ENCODE results near the gene ACTR8. TPM values are rescaled to one million over a fixed set of nuclear protein-coding genes. Genes with fewer than 3 reads are reported as not detected.
"Not testable (repeated sequence)": the region's sequence is repeated elsewhere in the genome, so short reads cannot be mapped to it uniquely, and the experiment has no call there.

The ACTR8 gene, protein sequence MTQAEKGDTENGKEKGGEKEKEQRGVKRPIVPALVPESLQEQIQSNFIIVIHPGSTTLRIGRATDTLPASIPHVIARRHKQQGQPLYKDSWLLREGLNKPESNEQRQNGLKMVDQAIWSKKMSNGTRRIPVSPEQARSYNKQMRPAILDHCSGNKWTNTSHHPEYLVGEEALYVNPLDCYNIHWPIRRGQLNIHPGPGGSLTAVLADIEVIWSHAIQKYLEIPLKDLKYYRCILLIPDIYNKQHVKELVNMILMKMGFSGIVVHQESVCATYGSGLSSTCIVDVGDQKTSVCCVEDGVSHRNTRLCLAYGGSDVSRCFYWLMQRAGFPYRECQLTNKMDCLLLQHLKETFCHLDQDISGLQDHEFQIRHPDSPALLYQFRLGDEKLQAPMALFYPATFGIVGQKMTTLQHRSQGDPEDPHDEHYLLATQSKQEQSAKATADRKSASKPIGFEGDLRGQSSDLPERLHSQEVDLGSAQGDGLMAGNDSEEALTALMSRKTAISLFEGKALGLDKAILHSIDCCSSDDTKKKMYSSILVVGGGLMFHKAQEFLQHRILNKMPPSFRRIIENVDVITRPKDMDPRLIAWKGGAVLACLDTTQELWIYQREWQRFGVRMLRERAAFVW
- polyA plus RNA-seq (ENCODE audit: insufficient read length in 3 of 3): 10 to 100 TPM; 40.7 to 42.6 (median 41.7) TPM
- long read RNA-seq, donor 1, partial matches to known transcripts: 6 of 8 reads
- long read RNA-seq, donor 1, other reads (novel, unspliced or antisense): 0 of 8 reads
- long read RNA-seq, donor 2, partial matches to known transcripts: 0 of 4 reads
- long read RNA-seq, donor 2, other reads (novel, unspliced or antisense): 0 of 4 reads
- long read RNA-seq, donor 3, transcript ACTR8-201 (13 exons, 3,629 nt): major isoform, 7 of 7 reads
- long read RNA-seq, donor 3, partial matches to known transcripts: 0 of 7 reads
- long read RNA-seq, donor 3, other reads (novel, unspliced or antisense): 0 of 7 reads
- long read RNA-seq, donor 4, partial matches to known transcripts: 0 of 2 reads
- long read RNA-seq, donor 4, other reads (novel, unspliced or antisense): 0 of 2 reads
- long read RNA-seq, donor 5: 0 reads
- long read RNA-seq, donor 6, transcript ACTR8-201 (13 exons, 3,629 nt): major isoform, 7 of 14 reads
- long read RNA-seq, donor 6, partial matches to known transcripts: 6 of 14 reads
- long read RNA-seq, donor 6, other reads (novel, unspliced or antisense): 0 of 14 reads
- long read RNA-seq, donor 7, transcript ACTR8-201 (13 exons, 3,629 nt): major isoform, 7 of 8 reads
- long read RNA-seq, donor 7, partial matches to known transcripts: 0 of 8 reads
- long read RNA-seq, donor 7, other reads (novel, unspliced or antisense): 0 of 8 reads
- long read RNA-seq, donor 8, transcript ACTR8-201 (13 exons, 3,629 nt): major isoform, 8 of 18 reads
- long read RNA-seq, donor 8, partial matches to known transcripts: 9 of 18 reads
- long read RNA-seq, donor 8, other reads (novel, unspliced or antisense): 0 of 18 reads
- long read RNA-seq, donor 9, transcript ACTR8-201 (13 exons, 3,629 nt): major isoform, 5 of 5 reads
- long read RNA-seq, donor 9, partial matches to known transcripts: 0 of 5 reads
- long read RNA-seq, donor 9, other reads (novel, unspliced or antisense): 0 of 5 reads
- long read RNA-seq, donor 10, partial matches to known transcripts: 0 of 5 reads
- long read RNA-seq, donor 10, other reads (novel, unspliced or antisense): 0 of 5 reads
- long read RNA-seq, donor 11, partial matches to known transcripts: 0 of 5 reads
- long read RNA-seq, donor 11, other reads (novel, unspliced or antisense): 0 of 5 reads
- long read RNA-seq, donor 12, partial matches to known transcripts: 0 of 2 reads
- long read RNA-seq, donor 12, other reads (novel, unspliced or antisense): 0 of 2 reads
- long read RNA-seq, donor 13, partial matches to known transcripts: 0 of 3 reads
- long read RNA-seq, donor 13, other reads (novel, unspliced or antisense): 0 of 3 reads
- long read RNA-seq, donor 14, partial matches to known transcripts: 0 of 2 reads
- long read RNA-seq, donor 14, other reads (novel, unspliced or antisense): 0 of 2 reads
- long read RNA-seq, donor 15, partial matches to known transcripts: 0 of 6 reads
- long read RNA-seq, donor 15, other reads (novel, unspliced or antisense): 0 of 6 reads
- long read RNA-seq, donor 16, transcript ACTR8-201 (13 exons, 3,629 nt): major isoform, 16 of 19 reads
- long read RNA-seq, donor 16, partial matches to known transcripts: 0 of 19 reads
- long read RNA-seq, donor 16, other reads (novel, unspliced or antisense): 0 of 19 reads

DNA sequence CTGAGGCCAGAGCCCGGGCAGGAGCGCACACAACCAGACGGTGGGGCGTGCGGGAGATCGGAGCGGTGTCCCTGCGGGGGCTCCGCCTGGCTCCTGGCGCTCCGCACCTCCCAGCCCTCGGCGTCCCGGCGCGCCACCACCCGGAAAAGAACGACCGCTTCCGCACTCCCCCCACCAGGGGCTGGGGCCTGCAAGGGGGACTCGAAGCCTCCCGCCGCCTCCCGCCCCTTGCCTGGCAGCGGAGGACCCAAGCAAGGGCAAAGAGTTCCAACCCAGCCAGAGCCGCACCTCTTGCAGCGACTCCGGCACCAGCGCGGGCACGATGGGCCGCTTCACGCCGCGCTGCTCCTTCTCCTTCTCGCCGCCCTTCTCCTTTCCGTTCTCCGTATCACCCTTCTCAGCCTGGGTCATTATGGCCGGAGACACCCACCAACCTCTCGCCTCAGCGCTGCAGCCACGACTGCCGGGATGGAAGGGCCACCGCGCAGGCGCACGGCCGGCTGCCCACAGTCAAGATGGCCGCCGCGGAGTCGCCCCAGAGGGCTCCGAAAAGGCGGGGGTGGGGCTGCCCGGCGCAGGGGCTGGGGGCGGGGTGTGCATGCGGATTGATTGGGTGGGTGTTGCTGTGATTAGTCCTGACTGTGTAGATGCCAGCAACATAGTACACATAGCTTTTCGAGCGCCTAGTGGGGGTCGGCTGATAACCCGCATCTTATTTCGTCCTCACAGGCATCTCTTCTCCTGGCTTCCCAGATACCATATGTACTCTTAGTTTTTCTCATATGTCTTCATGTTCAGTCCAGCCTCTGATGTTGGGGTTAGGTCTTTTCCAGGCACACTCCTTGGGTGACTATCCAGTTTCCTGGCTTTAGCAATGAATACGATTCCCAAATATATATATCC is at the start of gene ACTR8:
Gene ACTR8, minus strand, starts transcription at position 462 of the 903 bp plus-strand sequence. Its CDS starts 51 bp downstream, at position 411.
- DNase-seq (ENCODE audit: extremely low read depth in 1 of 11, low read depth in 9 of 11, low spot score in 4 of 11): peak; percentile 69 to 85 (median 79)

GRCh38 chr3:53927208-53927872 is 45.4 kb upstream of the ACTR8 start:
- not testable (repeated sequence) for DNase-seq (ENCODE audit: extremely low read depth in 1 of 11, low read depth in 9 of 11, low spot score in 4 of 11)

GRCh38 chr3:53921296-53921695 is 39.3 kb upstream of the ACTR8 start:
- no peak for DNase-seq (ENCODE audit: extremely low read depth in 1 of 11, low read depth in 9 of 11, low spot score in 4 of 11)

- no peak for DNase-seq (ENCODE audit: extremely low read depth in 1 of 11, low read depth in 9 of 11, low spot score in 4 of 11)
Observed at GRCh38 chr3:53919741-53920140, 37.8 kb upstream of the ACTR8 start.

- DNase-seq (ENCODE audit: extremely low read depth in 1 of 11, low read depth in 9 of 11, low spot score in 4 of 11): no peak
Observed at GRCh38 chr3:53913401-53913800, 31.4 kb upstream of the ACTR8 start.

- DNase-seq (ENCODE audit: extremely low read depth in 1 of 11, low read depth in 9 of 11, low spot score in 4 of 11): no peak
Observed at GRCh38 chr3:53902711-53903110, 20.8 kb upstream of the ACTR8 start.

DNA sequence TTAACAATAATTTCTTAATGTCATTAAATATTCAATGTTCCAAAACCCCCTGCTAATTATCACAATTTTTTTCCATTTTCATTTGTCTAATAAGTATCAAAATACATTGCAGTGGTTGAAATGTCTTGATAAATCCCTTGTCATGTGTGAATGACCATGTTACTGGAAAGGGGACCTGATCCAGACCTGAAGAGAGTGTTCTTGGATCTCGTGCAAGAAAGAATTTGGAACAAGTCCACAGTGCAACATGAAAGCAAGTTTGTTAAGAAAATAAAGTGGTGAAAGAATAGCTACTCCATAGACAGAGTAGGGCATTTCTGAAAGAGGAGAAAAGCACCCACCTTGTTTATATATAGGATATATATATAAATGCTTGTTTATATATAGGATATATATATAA is 20.1 kb upstream of the ACTR8 start:
- DNase-seq (ENCODE audit: extremely low read depth in 1 of 11, low read depth in 9 of 11, low spot score in 4 of 11): no peak

GRCh38 chr3:53900666-53901331 is 18.8 kb upstream of the ACTR8 start:
- DNase-seq (ENCODE audit: extremely low read depth in 1 of 11, low read depth in 9 of 11, low spot score in 4 of 11): no peak

DNA sequence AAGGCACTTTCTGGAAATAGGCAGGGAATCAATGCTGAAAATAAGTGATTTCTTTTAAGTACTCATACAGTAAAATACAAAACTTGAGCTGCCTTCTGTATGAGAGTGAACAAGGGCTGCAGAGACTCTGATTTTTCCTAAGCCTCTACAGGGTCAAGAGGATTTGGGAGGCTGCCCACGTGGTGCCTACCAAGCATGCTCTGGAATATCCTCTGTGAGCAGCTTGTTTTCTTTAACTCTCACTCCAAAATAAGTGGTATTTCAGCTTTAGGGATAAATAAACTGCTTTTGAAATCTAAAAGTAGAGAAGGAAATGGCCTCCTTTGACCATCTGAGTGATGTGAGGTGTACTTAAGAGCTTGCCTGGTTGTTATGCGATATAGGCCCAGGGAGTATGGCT is 17.8 kb upstream of the ACTR8 start:
- no peak for DNase-seq (ENCODE audit: extremely low read depth in 1 of 11, low read depth in 9 of 11, low spot score in 4 of 11)

GRCh38 chr3:53892286-53892637 is 10.3 kb upstream of the ACTR8 start:
- DNase-seq (ENCODE audit: extremely low read depth in 1 of 11, low read depth in 9 of 11, low spot score in 4 of 11): peak in 1 of 11 donors; percentile 22

GRCh38 chr3:53891497-53892285 is 9.7 kb upstream of the ACTR8 start, which contains the start of gene SELENOK:
TSS of gene SELENOK (minus strand) at chr3:53891859.
- DNase-seq (ENCODE audit: extremely low read depth in 1 of 11, low read depth in 9 of 11, low spot score in 4 of 11): peak; percentile 96 to 99 (median 99)

DNA sequence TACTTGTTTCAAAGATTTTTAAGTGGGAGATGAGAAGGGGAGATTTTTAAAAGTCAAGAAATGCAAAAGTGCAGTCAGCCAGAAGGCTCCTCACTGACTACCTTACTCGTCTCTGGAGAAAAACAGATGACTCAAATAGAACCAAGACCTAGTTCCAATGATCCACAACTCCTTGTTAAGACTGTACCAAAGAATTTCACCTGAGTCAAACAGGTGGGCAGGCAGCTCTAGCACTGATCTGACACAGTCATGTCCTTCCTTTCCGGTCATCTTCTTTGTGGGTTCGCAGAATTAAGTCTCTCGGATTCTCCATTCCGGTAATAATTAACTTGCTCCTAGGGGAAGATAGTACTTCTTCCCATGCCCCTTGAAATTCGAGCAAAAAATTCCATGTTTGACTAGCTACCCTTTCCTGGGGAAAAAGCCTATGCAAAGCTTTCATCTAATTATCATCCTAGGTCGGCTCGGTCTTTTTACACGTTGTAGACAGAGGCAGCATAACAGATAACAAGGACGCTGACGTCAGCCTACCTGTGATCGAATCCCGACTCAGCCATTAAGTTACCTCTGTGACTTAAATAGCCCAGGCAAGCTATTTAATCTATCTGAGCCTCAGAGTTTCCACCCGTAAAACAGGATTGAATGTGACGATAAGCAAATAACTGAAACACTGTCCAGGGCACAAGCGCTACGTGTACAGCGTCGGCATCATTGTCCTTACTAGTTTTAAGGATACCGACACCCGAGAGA is 8.9 kb upstream of the ACTR8 start:
- DNase-seq (ENCODE audit: extremely low read depth in 1 of 11, low read depth in 9 of 11, low spot score in 4 of 11): peak in 9 of 11 donors; percentile 9 to 38 (median 25)

DNA sequence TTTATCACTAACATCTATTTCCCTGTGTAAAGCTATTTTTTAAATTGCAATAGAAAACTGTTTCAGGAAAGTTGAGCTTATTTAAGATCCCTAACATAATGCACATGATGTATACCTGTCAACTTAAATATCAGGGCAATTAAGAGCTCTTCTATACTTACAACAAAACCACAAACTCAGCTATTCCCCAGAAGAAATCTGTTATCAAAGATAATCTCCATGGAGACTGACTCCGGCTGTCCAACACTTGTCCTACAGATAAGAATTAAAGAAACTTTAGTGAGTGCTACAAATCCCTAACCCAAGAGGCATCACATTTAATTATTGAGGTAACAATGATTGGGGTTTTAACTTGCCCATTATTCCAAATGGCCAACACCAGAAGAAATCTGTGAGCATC is 6.3 kb upstream of the ACTR8 start:
- DNase-seq (ENCODE audit: extremely low read depth in 1 of 11, low read depth in 9 of 11, low spot score in 4 of 11): no peak

DNA sequence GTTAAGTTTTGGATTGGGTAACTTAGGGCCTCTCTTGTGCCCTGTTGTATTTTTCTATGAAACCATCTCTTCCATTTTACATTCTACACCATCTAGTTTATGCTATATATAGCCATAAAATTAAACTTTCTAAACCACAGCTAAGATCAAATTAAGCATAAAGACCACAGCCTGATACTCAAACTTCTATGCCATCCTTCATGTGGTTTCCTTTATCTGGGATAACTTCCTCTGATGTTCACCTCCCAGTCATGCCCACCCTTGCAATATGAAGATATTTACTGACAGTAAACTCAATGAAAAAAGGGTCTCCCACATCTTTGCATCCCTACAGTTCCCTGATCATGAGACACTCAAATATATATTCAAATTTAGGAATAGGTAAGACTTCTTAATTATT is 5.5 kb upstream of the ACTR8 start:
- no peak for DNase-seq (ENCODE audit: extremely low read depth in 1 of 11, low read depth in 9 of 11, low spot score in 4 of 11)
